Naive thymus-derived CD8-positive, alpha-beta T cell (primary cell): ENCODE results near the gene TDRD12. TPM values are rescaled to one million over a fixed set of nuclear protein-coding genes. Genes with fewer than 3 reads are reported as not detected.
"Not testable (repeated sequence)": the region's sequence is repeated elsewhere in the genome, so short reads cannot be mapped to it uniquely, and the experiment has no call there.

Source experiments
- ATAC-seq, 2 donors: fragments of 150-1000 bp; cut with Tn5 transposase in 1 of 2; sonication (Bioruptor Pico), chemical (Tn5 transposase) in 1 of 2; 1 replicate in 1 of 2; 2 replicates in 1 of 2; pipeline ENCODE4 v1.10.0; 2021; ENCODE audit warnings: mild to moderate bottlenecking in 2 of 2, moderate library complexity in 2 of 2
- POLR2A ChIA-PET: fragments of 350-600 bp; sonication (Branson Sonifier 250); formaldehyde crosslinking; loops from one replicate; lab custom pipeline; 2021; ENCODE audit warnings: antibody characterized with exemption; lab: Charles Lee
- DNase-seq, 10 donors: peaks; one replicate each; pipeline versions ENCODE4 v3.0.0 to v3.0.0-alpha.2; 2020 to 2022
- H3K27ac Mint-ChIP-seq, 10 donors: one replicate each; pipeline ENCODE4 v1.8.0; 2020 to 2022; ENCODE audit warnings: mild to moderate bottlenecking in 10 of 10, mixed read lengths in 10 of 10, moderate library complexity in 4 of 10, inconsistent platforms in 1 of 10
- H3K27me3 Mint-ChIP-seq, 5 donors: one replicate each; pipeline ENCODE4 v1.8.0; 2021 to 2022; ENCODE audit warnings: mixed read lengths in 5 of 5
- H3K36me3 Mint-ChIP-seq, 3 donors: one replicate each; pipeline ENCODE4 v1.8.0; 2020 to 2022; ENCODE audit warnings: mixed read lengths in 3 of 3, mild to moderate bottlenecking in 2 of 3, inconsistent platforms in 1 of 3
- H3K4me1 Mint-ChIP-seq, 4 donors: one replicate each; pipeline ENCODE4 v1.8.0; 2021 to 2022; ENCODE audit warnings: mixed read lengths in 4 of 4
- H3K4me3 Mint-ChIP-seq, 10 donors: one replicate each; pipeline ENCODE4 v1.8.0; 2020 to 2022; ENCODE audit warnings: mild to moderate bottlenecking in 10 of 10, mixed read lengths in 10 of 10, moderate library complexity in 6 of 10, inconsistent platforms in 1 of 10
- H3K9me3 Mint-ChIP-seq, 9 donors: one replicate each; pipeline ENCODE4 v1.8.0; 2020 to 2022; ENCODE audit warnings: mixed read lengths in 9 of 9, mild to moderate bottlenecking in 3 of 9, inconsistent platforms in 1 of 9, moderate library complexity in 1 of 9
- polyA plus RNA-seq, 3 donors: library from polyadenylated mRNA; unstranded; fragments of 300-500 nt; fragmentation: Illumina TruSeq; gene quantifications; one replicate each; pipeline ENCODE4 v1.2.3, GENCODE V29; 2021
- total RNA-seq, 8 experiments: library from RNA in 2 of 8; stranded (reverse) in 2 of 8; gene quantifications; one replicate each; pipeline ENCODE4 v1.2.3 and lab custom pipeline; 2021 to 2026

The TDRD12 gene
- total and polyA plus RNA-seq, 5 experiments from 2014 or later, result 0.06 to 0.70 (median 0.18) TPM

DNA sequence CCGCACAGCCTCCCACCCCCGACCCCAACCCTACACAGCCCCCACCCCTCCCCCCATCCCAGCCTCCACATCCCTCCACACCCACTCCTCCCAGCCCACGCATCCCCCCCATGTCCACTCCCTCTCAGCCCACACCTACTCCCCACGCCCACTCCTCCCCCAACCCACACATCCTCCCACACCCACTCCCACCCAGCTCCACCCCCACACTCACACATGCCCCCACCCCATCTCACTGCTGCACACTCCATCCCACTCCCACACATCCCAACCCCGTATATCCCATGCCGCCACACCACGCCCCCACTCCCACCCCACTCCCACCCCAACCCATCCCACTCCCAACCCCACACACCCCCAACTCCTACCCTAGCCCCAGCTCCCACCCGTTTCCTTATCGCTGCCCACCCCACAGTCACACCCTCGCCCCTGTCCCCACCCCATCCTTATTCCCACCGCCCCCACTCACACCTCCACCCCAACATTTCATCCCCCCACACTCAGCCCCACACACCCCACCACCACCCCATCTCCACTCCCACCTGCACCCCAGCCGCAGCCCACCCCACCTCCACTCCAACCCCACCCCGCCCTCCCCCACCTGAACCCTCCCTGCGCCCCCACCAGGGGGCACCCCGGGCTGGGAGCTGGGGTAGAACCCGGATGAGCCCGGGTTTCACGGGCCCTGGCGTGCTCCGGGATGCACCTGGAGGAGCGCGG lies 809 bp downstream of the TDRD12 start:
- H3K4me1 Mint-ChIP-seq, result peaks cover 0 to 6% (median 2%) of the 10 kb centered on the region in 4 donors
- H3K9me3 Mint-ChIP-seq, result no peaks in the 10 kb centered on the region

GRCh38 chr19:32720936-32721250 lies 1.3 kb downstream of the TDRD12 start:
- H3K27me3 Mint-ChIP-seq, result no peaks in the 10 kb centered on the region
- POLR2A ChIA-PET, result no interaction called here
- no peaks in the 10 kb centered on the region for H3K9me3 Mint-ChIP-seq
- H3K4me3 Mint-ChIP-seq, result no peak overlapping the region
- no peak overlapping the region for H3K27ac Mint-ChIP-seq
- peaks cover 0 to 6% (median 2%) of the 10 kb centered on the region in 4 donors for H3K4me1 Mint-ChIP-seq
- no peaks in the 10 kb centered on the region for H3K36me3 Mint-ChIP-seq
- DNase-seq (no peak), ATAC-seq (no peak)

More for the DNA sequence above, 809 bp downstream of the TDRD12 start:
- POLR2A ChIA-PET, result interaction anchor here (0.5 kb wide), 1 partner anchor 16 kb away, joined by 8 read pairs; no protein-coding TSS in a partner anchor
- no peak for DNase-seq
- Mint-ChIP-seq H3K4me3 (no peak overlapping the region), H3K27ac (no peak overlapping the region), H3K36me3 (peaks cover 0 to 1% (median 0%) of the 10 kb centered on the region in 3 donors), H3K27me3 (no peaks in the 10 kb centered on the region)
- no peak for ATAC-seq

DNA sequence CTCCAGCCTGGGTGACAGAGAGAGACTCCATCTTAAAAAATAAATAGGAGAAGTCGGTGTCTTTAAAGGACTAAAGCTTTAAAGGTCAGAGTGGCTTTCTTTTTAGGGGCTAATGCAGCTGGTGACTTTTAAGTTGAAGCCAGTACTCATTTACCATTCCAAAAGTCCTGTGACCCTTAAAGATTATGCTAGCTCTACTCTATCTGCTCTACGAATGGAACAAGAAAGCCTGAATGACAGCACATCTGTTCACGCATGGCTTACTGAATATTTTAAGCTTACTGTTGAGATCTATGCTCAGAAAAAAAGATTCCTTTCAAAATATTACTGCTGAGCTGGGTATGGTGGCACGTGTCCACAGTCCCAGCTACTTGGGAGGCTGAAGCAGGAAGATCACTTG lies 16.4 kb downstream of the TDRD12 start:
- no peaks in the 10 kb centered on the region for H3K9me3 Mint-ChIP-seq
- DNase-seq (no peak), ATAC-seq (no peak)
- H3K4me3 Mint-ChIP-seq, result no peak overlapping the region
- peaks cover 10 to 50% (median 21%) of the 10 kb centered on the region in 5 donors for H3K27me3 Mint-ChIP-seq
- no peaks in the 10 kb centered on the region for H3K36me3 Mint-ChIP-seq
- POLR2A ChIA-PET, result no interaction called here
- H3K4me1 Mint-ChIP-seq, result no peaks in the 10 kb centered on the region
- no peak overlapping the region for H3K27ac Mint-ChIP-seq

GRCh38 chr19:32743021-32743420 lies 23.5 kb downstream of the TDRD12 start:
- no peaks in the 10 kb centered on the region for H3K9me3 Mint-ChIP-seq
- ATAC-seq (no peak), DNase-seq (no peak)
- H3K27me3 Mint-ChIP-seq, result peaks cover 7 to 33% (median 18%) of the 10 kb centered on the region in 5 donors
- no peak overlapping the region for H3K4me3 Mint-ChIP-seq
- H3K4me1 Mint-ChIP-seq, result peaks cover 1 to 12% (median 6%) of the 10 kb centered on the region in 4 donors
- H3K36me3 Mint-ChIP-seq, result no peaks in the 10 kb centered on the region
- no peak overlapping the region for H3K27ac Mint-ChIP-seq
- POLR2A ChIA-PET, result interaction anchor here (0.6 kb wide), 1 partner anchor 314 kb away, joined by 4 read pairs; no protein-coding TSS in a partner anchor

DNA sequence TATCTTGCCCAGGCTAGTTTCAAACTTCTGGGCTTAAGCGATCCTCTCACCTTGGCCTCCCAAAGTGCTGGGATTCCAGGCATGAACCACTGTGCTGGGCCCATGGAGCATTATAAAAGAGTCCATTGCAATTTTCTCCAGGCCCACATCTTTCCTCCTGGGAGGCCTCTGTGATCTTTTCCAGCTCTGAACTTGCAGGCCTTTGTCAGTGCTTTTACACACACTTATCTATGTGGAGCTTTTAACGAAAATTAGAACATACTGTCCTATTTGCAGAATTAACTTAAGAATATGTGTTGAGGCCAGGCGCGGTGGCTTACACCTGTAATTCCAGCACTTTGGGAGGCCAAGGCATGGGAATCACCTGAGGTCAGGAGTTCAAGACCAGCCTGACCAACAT lies 23.9 kb downstream of the TDRD12 start:
- Mint-ChIP-seq H3K4me3 (no peak overlapping the region), H3K36me3 (no peaks in the 10 kb centered on the region), H3K27me3 (peaks cover 7 to 32% (median 18%) of the 10 kb centered on the region in 5 donors), H3K4me1 (peaks cover 2 to 16% (median 10%) of the 10 kb centered on the region in 4 donors), H3K27ac (no peak overlapping the region), H3K9me3 (no peaks in the 10 kb centered on the region)
- DNase-seq, result no peak
- ATAC-seq, result no peak
- POLR2A ChIA-PET, result interaction anchor here (0.7 kb wide), 2 partner anchors 146 to 252 kb away, joined by 3 read pairs; no protein-coding TSS in a partner anchor

DNA sequence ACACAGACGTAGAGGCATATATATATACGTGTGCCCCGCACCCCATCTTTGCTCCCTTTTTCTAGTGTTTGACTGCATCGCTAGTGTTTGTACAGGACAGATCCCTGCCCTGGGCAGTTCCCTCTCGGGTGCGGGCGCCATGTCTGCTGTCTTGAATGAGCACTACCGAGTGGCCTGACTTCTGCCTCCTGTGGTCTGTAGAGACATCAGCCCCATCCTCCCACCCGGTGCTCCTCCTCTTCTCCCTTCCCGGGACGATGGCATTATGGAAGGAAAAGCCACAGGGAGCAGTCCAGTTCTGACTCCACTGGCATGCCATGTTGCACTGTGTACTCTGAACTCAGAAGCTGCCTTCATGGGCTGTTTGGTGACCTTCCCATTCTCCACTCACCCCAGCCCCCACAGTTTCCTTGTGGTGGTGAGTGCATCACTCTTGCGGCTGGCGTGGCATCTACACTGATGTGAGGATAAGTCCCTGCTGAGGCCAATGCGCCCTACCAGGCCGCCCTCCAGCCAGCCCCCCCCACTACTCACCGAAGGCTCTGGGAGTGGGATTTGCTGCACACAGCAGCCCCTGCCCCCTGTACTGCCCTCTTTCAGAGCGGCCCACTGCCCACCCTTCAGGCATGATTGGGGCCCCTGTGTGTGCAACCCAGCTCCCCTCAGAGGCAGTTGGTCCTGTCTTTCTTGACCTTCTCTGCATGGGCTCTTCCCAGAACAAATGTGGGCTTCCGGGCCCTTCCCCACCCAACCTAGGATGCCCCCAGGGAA lies 25.2 kb downstream of the TDRD12 start:
- H3K36me3 Mint-ChIP-seq, result no peaks in the 10 kb centered on the region
- H3K4me3 Mint-ChIP-seq, result no peak overlapping the region
- H3K27ac Mint-ChIP-seq, result peak overlapping the region in 1 of 10 donors; percentile 33
- H3K4me1 Mint-ChIP-seq, result peaks cover 5 to 27% (median 12%) of the 10 kb centered on the region in 4 donors
- no peaks in the 10 kb centered on the region for H3K9me3 Mint-ChIP-seq
- no peak for ATAC-seq
- H3K27me3 Mint-ChIP-seq, result peaks cover 2 to 19% (median 7%) of the 10 kb centered on the region in 5 donors
- no peak for DNase-seq
- POLR2A ChIA-PET, result no interaction called here

DNA sequence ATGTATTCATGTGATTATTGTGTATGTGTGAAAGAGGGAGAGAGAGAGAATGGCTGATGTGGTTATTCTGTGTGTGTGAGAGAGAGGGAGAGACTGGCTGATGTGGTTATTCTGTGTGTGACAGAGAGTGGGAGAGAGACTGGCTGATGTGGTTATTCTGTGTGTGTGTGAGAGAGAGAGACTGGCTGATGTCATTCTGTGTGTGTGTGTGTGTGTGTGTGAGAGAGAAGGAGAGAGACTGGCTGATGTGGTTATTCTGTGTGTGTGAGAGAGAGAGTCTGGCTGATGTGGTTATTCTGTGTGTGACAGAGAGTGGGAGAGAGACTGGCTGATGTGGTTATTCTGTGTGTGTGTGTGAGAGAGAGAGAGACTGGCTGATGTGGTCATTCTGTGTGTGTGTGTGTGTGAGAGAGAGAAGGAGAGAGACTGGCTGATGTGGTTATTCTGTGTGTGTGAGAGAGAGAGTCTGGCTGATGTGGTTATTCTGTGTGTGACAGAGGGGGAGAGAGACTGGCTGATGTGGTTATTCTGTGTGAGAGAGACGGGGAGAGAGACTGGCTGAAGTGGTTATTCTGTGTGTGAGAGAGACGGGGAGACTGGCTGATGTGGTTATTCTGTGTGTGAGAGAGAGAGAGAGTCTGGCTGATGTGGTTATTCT lies 26.2 kb downstream of the TDRD12 start:
- H3K27ac Mint-ChIP-seq, H3K36me3 Mint-ChIP-seq, POLR2A ChIA-PET, H3K4me3 Mint-ChIP-seq, H3K9me3 Mint-ChIP-seq: not testable (repeated sequence)
- peaks cover 5 to 27% (median 12%) of the 10 kb centered on the region in 4 donors for H3K4me1 Mint-ChIP-seq
- peaks cover 2 to 12% (median 8%) of the 10 kb centered on the region in 5 donors for H3K27me3 Mint-ChIP-seq
- ATAC-seq, result peak; percentile 43
- DNase-seq, result peak in 8 of 10 donors; percentile 61 to 82 (median 73)

- H3K27me3 Mint-ChIP-seq, result peaks cover 0 to 12% (median 4%) of the 10 kb centered on the region in 5 donors
- DNase-seq, result peak in 9 of 10 donors; percentile 11 to 85 (median 77)
- H3K36me3 Mint-ChIP-seq, H3K9me3 Mint-ChIP-seq, H3K4me3 Mint-ChIP-seq, POLR2A ChIA-PET, H3K27ac Mint-ChIP-seq: not testable (repeated sequence)
- peaks cover 5 to 27% (median 12%) of the 10 kb centered on the region in 4 donors for H3K4me1 Mint-ChIP-seq
- ATAC-seq, result peak; percentile 84 to 86
Measured at GRCh38 chr19:32746631-32747196, 27.1 kb downstream of the TDRD12 start.

DNA sequence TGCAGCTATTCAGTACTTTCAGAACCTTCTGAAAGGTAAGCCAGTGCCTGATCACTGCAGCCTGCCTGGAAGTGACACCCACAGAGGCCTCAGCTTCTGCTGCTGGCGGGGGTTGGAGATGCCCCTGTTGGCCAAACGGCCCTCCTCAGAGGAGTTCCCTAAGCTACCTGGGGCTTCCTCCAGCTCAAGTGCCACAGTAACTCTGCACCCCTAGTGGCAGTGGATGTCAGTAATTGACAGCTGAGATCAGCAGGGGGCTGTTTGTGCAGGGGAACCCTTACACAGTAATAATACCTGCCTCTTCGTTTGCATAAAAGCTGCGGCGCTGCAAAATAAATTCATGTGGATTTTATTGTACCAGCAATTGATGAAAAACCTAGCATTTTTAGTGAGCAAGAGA lies 28.9 kb downstream of the TDRD12 start:
- peak in 7 of 10 donors; percentile 8 to 71 (median 33) for DNase-seq
- peak; percentile 28 to 49 for ATAC-seq

GRCh38 chr19:32748948-32749347 lies 29.4 kb downstream of the TDRD12 start:
- H3K36me3 Mint-ChIP-seq, result no peaks in the 10 kb centered on the region
- H3K4me1 Mint-ChIP-seq, result peaks cover 5 to 24% (median 12%) of the 10 kb centered on the region in 4 donors
- no peak overlapping the region for H3K27ac Mint-ChIP-seq
- ATAC-seq, result no peak
- POLR2A ChIA-PET, result no interaction called here
- H3K4me3 Mint-ChIP-seq, result no peak overlapping the region
- H3K9me3 Mint-ChIP-seq, result no peaks in the 10 kb centered on the region
- DNase-seq, result no peak
- peaks cover 4 to 23% (median 8%) of the 10 kb centered on the region in 5 donors for H3K27me3 Mint-ChIP-seq

More for the DNA sequence above, 28.9 kb downstream of the TDRD12 start:
- H3K4me3 Mint-ChIP-seq, result peak overlapping the region in 1 of 10 donors; percentile 6
- POLR2A ChIA-PET, result no interaction called here
- peaks cover 2 to 19% (median 4%) of the 10 kb centered on the region in 5 donors for H3K27me3 Mint-ChIP-seq
- H3K4me1 Mint-ChIP-seq, result peaks cover 5 to 26% (median 12%) of the 10 kb centered on the region in 4 donors
- no peak overlapping the region for H3K27ac Mint-ChIP-seq
- no peaks in the 10 kb centered on the region for H3K9me3 Mint-ChIP-seq
- H3K36me3 Mint-ChIP-seq, result no peaks in the 10 kb centered on the region

DNA sequence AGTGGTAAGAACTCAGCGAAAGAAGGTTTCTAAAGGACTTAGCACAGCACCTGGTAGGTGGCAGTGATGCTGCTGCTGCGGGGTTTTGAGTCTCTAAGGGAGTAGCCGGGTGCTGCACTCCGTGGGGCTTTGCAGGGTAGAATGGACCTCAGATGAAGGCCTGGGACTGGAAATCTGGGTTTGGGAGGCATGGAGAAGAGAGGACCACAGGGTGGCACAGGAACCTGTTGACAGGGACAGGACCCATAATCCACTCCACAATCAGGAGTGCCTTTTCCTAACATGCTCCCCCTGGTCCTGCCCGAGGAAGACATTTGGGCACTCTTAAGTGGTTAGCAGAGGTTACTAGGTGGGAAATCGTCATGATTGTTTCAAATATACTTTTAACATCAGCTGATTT lies 29.8 kb downstream of the TDRD12 start:
- Mint-ChIP-seq H3K27ac (no peak overlapping the region), H3K36me3 (no peaks in the 10 kb centered on the region), H3K4me3 (no peak overlapping the region), H3K4me1 (peaks cover 5 to 22% (median 12%) of the 10 kb centered on the region in 4 donors), H3K27me3 (peaks cover 4 to 26% (median 11%) of the 10 kb centered on the region in 5 donors), H3K9me3 (no peaks in the 10 kb centered on the region)
- POLR2A ChIA-PET, result no interaction called here
- no peak for DNase-seq
- ATAC-seq, result no peak

GRCh38 chr19:32750441-32751055 lies 31.0 kb downstream of the TDRD12 start:
- Mint-ChIP-seq H3K27me3 (peaks cover 11 to 37% (median 15%) of the 10 kb centered on the region in 5 donors), H3K4me3 (peak overlapping the region in 1 of 10 donors; percentile 48), H3K4me1 (peaks cover 5 to 22% (median 10%) of the 10 kb centered on the region in 4 donors), H3K27ac (peak overlapping the region in 1 of 10 donors; percentile 51), H3K9me3 (no peaks in the 10 kb centered on the region), H3K36me3 (no peaks in the 10 kb centered on the region)
- POLR2A ChIA-PET, result no interaction called here
- ATAC-seq (no peak), DNase-seq (no peak)
